ENCODE measurements around the gene SH3PXD2A.

DNA sequence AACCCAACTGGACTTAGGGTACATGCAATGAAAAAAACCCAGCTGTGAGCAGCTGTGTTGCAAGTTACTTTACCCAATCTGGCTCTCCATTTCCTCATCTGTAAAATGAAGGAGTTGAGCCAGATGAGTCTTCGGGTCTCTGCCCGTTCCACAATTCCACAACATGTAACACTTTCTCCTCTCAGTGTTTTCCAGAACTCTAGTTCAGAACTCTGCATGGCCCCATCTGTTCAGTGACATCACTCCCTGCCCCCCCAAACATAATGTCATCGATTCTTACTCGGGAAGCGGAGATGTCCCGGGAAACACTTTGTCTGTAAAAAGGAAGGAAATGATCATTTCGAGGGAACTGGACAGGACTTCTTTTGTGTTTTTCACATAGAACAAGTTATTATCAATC lies 2.5 kb downstream of the SH3PXD2A start:
- TF ChIP-seq, protein P1, sequence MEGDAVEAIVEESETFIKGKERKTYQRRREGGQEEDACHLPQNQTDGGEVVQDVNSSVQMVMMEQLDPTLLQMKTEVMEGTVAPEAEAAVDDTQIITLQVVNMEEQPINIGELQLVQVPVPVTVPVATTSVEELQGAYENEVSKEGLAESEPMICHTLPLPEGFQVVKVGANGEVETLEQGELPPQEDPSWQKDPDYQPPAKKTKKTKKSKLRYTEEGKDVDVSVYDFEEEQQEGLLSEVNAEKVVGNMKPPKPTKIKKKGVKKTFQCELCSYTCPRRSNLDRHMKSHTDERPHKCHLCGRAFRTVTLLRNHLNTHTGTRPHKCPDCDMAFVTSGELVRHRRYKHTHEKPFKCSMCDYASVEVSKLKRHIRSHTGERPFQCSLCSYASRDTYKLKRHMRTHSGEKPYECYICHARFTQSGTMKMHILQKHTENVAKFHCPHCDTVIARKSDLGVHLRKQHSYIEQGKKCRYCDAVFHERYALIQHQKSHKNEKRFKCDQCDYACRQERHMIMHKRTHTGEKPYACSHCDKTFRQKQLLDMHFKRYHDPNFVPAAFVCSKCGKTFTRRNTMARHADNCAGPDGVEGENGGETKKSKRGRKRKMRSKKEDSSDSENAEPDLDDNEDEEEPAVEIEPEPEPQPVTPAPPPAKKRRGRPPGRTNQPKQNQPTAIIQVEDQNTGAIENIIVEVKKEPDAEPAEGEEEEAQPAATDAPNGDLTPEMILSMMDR (IDR thresholded peaks at IDR 0.05 in 8 of 11, conservative IDR thresholded peaks at IDR 0.05 in 3 of 11) = no peak
- TF ChIP-seq POLR2AphosphoS5 (IDR thresholded peaks at IDR 0.05) = no peak
- no peak for TF ChIP-seq POLR2A (IDR thresholded peaks at IDR 0.05)
